ENCODE measurements around the gene PRKCD.

The PRKCD gene

DNA sequence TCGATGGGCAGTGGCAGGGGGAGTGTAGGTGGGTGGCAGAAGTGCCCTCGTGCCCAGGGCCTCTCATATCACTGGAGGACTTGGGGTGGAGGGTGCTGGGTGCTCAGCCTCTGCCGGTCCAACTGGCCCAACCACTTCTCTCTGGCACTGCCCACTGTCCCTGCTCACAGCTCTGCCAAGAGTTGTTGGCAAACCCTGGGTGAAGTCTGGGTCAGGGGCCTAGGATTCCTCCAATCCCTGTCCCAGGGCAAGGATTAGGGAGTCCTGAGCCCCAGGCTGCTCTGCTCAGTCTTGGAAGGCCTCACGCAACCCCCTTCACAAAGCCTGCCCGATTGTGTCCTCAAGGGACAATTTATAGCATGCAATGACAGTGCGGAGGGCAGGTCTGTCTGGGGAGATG, 5.2 kb upstream of the PRKCD start:
- no peak for DNase-seq (ENCODE audit: low read depth, low spot score)

DNA sequence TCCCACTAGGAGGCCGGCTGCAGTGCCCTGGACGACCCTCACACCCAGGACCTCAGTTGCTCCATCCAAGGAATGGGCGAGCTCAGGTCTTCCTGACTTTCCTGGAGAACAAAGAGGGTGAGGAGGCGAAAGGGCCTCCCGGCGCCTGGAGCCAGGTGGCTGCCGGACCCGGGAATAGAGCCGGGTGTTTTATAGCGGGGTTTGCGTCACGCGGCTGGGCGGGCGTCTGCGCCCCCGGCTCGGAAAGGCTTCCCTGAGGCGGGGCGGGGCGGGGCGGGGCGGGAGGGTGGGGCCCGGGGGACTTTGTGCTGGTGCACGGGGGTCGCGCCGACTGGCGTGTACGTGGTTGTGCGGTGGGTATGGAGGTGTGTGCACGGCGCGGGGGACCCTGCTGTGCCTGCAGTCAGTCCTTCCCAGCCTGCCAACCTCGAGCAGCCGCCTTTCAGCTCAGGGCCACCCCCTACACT, 4.6 kb upstream of the PRKCD start:
- no peak for DNase-seq (ENCODE audit: low read depth, low spot score)

DNA sequence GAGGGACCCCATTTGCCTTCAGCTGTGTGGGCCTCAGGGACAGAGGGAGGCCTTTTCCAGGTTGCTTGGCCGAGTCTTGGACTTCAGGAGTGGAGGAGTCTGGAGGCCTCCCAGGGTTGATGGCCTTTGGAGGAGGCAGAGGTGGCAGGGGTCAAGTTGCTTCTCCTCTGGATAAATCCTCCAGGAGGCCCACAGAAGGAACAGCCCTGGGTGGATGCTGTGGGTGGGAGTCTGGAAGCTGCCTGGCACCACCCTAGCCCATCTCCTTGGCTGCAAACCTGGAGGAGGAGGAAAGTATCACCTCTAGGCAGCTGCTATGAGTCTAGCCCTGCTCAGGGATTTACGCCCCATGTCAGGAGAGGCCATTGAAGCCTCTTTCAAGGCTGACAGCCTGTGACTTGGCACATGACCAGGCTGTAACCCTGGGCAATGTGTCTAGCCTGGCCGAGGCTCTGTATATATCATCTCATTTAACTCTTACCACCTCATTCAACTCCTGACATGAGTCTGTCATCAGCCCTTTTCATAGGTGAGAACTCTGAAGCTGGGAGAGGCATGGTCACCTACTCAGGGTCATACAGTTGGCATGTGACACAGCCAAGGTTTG, 2.9 kb upstream of the PRKCD start:
- no peak for DNase-seq (ENCODE audit: low read depth, low spot score)

DNA sequence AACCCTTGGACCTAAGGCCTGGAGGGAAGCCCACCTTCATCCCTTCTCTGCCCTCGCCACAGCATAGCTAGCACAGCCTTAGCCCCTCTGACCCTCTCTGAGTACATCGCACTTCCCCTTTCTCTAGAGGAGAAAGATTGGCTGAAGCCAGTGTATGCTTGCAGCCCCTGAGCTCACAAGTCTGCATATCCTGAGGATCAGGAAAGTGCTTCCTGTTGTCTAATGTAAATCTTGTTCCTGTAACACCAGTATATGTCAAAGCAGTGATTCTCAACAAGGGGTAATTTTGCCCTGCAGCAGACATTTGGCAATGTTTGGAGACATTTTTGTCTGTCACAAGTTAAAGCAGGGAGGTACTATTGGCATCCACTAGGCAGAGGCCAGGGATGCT, 2.2 kb upstream of the PRKCD start:
- no peak for DNase-seq (ENCODE audit: low read depth, low spot score)

DNA sequence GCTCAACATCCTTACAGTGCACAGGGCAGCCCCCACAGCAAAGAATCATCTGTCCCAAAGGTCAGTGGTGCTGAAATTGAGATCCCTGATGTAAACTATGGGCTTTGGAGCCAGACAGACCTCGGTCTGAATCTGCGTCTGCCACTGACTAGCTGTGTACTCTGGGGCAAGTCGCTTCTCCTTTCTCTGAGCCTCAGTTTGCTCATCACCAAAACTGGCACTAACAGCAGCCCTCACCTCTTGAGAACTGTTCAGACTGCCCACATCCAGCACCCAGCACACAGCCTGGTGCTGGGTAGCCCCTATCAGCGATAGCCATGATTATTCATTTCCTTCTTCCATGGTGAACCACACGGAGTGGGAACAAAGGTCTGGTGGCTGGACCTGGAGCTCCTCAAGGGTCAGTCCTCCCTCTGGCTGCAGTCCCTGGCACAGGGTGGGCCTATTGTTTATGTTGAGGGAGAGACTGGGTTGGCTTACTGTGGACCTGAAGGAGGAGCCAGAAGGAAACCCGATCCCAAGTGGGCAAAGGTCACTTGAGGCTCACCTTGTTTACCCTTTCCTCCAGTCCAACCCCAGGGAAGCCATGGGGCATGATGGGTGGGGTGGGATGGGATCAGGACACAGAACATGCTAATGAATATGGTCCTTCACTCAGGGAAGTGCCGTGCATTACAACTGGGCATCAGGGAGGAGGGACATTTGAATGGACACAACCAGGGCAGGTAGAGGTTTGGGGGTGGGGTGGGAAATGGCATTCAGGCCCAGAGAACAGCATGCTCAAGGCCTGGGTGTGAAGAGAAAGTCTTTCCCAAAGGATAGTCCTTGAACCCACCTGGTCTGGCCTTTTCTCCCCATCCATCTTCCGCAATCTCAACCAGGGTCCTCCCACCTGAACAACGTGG, 1.6 kb upstream of the PRKCD start:
- DNase-seq (ENCODE audit: low read depth, low spot score) = no peak

DNA sequence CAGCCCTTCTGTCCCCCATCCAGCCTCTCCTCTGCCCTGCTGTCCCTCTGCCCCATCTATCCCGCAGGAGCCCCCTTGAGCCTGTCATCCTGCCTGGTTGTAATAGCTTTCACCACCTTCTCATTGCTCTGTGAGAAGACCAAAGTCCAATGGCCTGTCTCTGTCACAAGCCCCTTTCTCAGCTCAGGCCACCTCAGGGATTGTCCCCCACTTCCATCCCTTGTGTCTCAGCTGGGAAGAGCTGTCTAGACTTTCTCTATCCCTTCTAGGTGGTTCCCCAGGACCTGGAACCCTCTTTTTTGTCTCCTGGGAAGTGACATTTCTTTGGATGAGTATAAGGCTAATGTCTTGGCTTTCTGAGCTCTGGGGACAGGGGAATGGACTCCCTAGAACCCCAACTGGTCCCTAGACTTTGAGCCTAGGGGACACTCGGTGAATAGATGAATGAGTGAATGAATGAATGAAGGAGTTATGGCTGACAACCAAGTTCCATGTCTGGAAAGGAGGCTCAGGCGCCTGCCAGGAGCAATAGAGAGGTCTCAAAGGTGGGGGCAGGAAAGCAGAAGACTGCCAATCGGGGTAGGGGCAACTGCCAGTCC, 849 bp upstream of the PRKCD start:
- DNase-seq (ENCODE audit: low read depth, low spot score) = no peak

DNA sequence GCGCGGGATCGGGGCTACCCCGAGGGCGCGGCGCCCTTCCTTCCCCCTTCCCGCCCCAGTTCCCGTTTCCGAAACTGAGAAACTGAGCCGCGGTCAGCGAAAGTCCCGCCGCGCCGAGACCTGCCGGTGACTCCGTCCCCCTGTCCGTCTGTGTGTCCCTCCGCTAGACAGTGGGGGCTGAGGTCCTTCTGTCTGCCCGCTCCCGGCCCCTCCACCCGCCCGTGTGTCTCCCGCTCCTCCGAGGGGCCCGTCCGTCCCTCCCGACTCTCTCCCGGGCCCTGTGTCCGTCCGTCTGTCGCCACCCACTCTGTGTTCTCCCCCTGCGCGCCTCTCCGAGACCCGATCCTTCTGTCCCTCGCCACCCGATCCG, 426 bp downstream of the PRKCD start:
- no peak for DNase-seq (ENCODE audit: low read depth, low spot score)

DNA sequence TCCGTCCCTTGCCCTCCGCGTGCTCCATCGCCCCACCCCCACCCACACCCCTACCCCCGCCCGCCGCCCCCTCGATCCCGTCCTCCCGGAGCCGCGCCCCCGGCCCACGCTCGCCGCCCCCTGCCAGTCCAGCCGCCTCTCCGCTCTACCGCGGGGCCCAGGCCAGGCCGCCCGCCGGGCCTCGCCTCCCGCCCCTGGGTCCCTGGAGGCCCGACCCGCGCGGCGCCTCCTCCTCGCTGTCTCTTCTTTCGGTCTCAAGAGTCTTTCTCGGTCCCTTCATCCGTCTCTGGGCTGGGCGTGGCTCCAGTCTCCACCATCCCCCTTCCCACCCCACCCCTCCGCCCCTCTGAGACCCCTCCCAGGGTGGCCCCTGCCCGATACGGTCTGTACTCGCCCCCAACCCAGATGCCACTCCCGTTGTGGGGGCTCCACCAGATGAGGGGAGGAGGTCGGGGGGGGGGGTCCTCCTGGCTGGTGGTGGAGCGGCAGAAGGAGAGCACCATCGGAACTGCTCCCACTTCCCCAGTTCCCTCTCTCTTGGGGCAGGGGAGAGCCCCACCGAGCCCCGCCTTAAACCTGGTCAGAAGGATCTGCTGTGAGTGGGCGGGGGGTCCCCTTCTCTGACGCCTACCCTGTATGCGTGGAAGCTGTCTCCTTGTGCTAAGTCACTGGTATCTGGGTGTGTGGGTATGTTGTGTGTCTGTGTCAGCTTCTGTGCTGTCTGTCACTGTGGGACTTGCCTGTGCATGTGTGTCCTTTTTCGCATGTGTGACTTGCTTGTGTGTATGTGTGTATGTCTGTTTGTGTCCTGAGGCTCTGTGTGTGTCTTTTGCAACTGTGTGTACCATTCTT, 1.0 kb downstream of the PRKCD start:
- peak; percentile 8 for DNase-seq (ENCODE audit: low read depth, low spot score)

DNA sequence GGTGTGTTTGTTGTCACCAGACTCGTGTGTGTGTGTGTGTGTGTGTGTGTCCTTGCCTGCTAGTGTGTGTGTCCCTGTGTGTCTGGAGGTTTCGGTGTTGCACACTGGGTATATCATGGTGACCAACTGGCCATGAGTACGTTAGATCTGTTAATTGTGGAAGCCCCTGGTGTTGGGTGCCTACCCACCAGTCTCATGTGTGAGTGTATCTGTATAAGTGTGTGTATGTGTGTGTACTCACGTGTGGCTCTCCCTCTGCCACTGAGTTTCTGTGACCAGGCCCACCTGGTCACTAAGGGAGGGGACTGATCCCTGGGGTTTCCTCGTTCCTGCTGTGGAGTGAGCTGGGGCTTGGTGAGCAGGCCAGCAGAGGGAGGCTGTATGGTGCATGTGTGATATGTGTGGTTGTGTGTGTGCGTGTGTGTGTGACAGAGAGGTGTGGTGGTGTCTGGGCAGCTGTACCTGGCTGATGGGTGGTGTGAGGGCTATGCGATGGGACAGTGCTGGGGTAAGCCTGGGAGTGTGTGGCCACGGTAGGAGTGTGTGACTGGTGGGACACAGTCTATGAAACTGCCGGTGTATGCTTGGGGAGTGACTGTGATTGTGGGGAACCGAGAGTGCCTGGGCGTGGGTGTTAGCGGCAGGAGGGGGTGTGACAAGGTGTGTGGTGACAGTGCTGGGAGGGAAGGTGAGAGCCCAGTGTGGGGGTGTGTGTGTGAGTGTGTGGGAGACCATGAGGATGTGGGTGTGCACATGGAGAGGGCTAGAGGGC, 1.8 kb downstream of the PRKCD start:
- peak; percentile 10 for DNase-seq (ENCODE audit: low read depth, low spot score)

DNA sequence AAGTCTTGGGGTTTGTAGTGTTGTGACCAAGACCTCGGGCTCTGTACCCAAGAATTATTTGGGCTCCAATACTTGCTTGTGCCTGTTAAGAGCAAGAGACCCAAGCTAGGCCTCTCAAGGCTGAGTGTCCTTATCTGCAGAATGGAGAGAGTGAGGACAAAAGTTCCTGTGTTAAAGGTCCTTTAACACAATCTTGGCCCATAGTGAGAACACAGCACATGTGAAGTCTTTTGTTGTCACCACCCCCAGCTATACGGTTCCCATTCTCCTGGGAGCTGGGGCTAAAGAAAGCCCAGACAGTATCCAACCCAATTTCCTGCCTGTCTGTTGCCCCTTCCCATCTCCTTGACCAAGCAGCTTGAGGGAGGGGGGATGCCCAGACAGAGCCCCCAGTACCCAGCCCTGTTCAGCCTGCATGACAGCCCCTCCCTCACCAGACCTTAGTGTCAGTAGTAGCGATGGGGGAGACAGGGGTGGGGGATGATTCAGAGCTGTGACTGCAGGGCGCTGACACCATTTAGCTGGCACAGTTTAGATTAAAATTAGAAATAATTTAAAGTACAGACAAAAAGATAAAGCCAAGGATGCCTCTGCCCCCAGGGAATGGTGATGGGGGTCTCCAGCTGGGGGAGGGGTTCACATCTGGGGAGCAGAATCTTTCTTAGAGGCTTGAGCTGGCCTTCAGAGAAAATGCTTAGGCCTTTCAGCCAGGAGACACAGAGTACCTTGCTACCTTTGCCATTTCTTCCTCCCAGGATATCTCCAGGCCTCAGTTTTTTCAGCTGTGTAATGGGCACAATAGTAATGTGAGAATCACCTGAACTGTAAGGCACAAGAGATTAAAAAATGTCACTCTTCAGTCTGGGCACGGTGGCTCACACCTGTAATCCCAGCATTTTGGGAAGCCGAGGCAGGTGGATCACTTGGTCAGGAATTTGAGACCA, 2.7 kb downstream of the PRKCD start:
- DNase-seq (ENCODE audit: low read depth, low spot score) = no peak

DNA sequence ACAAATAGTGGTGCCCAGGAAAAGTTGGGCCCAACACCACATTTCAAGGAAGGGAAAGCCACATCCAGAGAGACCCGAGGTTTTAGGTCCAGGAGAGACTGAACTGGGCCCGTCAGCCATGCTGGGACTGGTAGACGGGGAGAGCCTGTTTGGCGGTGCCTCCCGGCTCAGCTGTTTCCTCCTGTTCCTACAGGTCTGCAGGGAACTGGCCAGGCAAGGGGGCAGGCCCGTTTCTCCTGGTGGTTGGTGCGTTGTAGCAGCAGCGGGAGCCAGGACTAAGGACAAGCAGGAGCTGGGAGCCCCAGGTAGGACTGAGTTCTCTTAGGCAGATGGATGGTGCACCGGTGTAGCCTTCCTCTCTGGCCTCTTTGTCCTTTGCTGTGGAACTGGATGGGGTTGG, 3.9 kb downstream of the PRKCD start:
- DNase-seq (ENCODE audit: low read depth, low spot score) = no peak

DNA sequence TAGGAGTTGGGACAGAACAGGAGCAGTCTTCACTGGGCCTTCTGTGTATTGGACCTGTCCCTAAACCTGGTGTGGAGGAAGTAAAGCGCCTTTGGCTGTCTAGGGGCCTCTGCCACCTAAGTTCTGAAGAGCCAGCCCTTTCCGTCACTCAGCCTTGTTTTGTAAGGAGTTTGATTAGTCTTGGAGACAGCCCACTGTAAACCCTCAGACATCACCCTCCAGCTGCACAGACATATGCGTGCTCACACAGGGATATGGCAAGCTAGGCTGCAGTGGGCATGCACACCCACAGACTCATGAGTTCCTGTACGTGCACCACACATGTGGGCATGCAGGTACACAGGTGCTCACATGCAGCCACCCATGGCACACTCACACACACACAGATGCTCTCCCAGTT, 5.2 kb downstream of the PRKCD start:
- DNase-seq (ENCODE audit: low read depth, low spot score) = no peak

DNA sequence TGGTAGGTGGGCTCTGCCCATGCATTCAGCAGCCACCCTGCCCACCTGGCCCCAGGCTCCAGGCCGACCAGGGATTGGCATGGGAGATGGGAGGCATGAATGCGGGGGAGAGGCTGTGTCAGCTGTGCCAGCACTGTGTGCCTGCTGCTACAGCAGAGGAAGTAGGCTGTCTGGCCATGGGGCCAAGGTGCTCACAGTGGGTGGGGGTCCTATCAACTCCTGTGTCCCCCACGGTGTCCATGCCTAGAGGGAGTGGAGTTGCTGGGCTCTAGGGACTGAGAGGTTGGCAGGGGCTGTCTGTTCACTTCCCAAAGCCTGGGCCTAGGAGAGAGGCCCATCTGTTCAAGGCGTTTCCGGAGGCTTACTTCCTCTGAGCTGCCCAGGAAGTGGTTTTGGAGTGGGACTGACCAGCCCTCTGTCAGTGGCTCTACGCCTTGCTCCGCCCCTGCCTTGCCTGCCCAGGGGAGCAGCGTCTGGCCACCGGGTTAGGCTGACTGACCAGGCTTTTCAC, 5.8 kb downstream of the PRKCD start:
- no peak for DNase-seq (ENCODE audit: low read depth, low spot score)

DNA sequence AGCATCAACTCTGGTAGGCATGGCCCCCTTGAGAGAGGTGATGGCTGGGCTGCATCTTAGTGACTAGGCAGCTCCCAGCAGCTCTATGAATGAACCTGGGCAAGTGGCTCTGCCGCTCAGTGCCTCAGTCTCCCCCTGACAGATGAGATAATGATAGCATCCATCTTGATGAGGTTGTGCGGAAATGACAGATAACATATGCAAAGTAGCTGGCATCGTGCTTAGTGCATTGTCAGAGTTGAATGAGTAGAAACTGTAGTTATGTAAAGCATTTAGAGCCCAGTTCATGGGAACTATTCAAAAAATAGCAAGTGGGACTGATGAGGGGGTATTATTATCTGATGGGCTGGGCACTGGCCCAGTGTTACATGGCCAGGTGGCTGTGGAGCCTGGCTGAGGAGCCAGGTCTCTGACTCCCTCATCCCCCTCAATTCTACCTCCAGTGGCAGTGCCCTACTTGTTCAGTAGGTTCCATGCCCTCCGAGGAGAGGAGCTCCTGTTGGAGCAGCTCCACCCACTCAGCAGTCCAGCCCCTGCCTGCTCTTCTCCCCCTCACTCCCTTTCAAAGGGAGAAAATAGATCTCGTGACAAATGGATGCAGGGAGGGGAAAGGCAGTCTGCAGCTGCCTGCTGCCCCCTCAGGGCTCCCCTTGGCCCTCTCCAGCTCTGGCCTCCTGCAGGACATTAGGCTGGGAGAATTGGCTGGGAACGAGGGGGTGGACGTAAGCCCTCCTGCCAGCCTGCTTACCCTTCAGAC, 6.6 kb downstream of the PRKCD start:
- DNase-seq (ENCODE audit: low read depth, low spot score) = no peak

DNA sequence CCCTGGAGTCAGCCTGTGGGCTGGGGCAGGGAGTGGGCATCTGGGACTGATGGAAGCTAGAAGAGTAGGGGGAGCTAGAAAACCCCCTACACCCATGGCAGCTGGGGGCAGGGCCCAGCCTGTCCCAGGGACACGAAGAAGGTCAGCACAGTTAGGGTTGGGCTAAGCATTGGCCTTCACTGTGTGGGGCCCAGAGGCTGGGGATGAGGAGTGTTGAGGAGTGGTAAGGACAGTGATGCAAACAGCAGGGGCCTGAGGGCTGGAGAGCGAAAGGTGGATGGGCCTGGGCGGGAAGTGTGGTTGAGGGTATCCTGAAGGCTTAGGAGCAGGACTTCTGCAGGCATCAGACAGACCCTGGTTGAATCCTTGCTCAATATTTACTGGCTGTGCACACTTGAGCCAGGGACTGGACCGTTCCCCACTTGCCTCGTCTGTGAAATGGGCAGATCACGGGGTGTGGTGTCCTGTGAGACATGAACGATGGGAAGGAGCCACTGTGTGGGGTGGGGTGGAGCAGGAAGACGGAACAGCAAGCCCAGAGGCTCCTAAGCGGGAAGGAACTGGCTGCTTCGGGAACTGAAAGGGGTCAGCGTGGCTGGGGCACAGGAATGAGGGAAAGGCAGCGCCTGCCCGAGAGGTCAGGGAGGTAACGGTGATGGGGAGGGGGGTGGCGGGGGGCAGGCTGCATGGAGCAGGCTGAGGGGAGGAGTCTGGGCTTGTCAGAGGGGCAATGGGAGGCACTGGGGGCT, 7.3 kb downstream of the PRKCD start:
- no peak for DNase-seq (ENCODE audit: low read depth, low spot score)

DNA sequence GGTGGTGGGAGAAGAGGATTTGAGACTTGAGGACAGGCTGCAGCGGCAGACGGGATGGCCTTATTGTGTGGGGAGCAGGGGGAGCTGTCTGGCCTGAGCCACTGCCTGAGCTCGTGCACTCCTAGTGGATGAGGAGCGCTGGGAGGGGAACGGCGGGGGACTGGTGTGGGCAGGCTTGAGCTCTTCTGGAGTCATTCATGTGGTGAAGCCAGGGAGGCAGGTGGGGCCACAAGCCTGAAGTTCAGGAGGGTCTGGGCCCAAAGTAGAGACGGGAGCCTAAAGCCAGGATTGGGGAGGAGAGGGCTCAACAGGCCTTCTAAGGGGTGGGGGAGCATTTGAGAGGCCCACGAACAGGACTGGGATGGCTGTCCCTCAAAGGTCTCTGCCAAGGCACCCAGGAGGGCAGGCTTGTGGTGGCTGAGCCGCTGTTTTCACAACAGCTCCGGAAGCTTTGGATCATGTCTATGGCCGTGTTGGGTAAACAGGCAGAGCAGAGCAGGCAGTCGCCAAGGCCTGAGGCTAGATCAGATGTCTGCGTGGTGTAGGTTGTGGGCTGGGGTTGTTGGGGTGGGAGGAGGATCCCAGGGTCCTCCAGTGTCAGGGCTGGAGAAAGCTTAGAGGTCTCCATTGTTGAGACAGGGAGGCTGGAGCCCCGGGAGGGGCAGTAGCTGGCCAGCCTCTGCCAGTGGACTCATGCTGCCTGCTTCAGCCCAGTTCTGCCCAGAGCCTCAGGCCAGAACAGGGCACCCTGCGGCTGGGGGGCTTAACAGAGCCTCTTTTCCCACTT, 8.2 kb downstream of the PRKCD start:
- no peak for DNase-seq (ENCODE audit: low read depth, low spot score)

DNA sequence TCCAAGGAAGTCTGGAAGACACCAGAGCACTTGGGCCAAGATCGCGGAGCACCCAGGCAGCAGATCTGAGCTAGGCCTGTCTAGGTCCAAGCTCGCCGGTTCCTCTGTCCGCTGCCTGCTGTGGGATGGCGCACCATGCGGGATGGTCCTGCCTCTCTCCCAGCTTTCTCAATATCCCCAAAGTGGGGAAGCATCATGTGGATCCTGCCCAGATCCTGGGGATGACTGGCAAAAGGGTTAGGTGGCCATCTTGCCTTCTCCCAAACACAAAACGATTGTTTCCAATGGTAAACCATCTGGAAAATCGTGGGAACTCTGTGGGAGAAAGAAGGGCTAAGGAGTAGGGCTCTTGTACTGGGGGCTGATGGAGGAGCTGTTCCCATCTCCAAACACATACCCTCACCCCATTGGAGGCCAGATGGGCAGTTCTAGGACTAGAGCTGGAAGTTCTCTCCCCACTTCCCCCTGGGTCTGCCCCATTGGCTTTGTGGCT, 8.9 kb downstream of the PRKCD start:
- DNase-seq (ENCODE audit: low read depth, low spot score) = no peak

All from activated CD4-positive, CD25-positive, alpha-beta regulatory T cell treated with anti-CD3 and anti-CD28 coated beads, Interleukin-2, amount 50 U/mL, for 16 hours (primary cell).